ENCODE data around the gene WDR70. TPM values are rescaled to one million over a fixed set of nuclear protein-coding genes. Genes with fewer than 3 reads are reported as not detected.

WDR70 gene
- total RNA-seq, 2 donors from 2014 or later, result 26.7 to 28.6 TPM

DNA sequence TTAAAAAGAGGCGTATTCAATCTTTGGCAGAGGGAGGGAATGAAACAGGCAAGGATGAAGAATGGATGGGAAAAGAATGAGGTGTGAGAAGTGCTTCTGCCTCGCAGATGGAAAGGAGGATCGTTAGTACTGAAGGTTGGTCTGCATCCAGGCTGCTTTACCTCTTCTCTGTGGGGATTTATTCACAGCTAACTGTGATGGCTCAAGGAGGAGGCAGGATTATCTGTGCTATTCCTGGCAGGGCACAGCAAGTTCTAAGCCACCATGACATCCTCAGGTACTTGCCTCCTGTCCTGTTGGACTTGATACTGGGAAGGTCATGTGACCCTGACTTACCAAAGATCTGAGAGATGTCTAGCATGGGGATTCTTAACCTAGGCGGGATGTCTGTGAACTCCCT is 376.5 kb downstream of the WDR70 start:
- Histone ChIP-seq H3K9me3 (no peaks in the 10 kb centered on the region), H3K36me3 (no peaks in the 10 kb centered on the region), H3K27me3 (no peaks in the 10 kb centered on the region), H3K9ac (ENCODE audit: low read depth in 2 of 2, low read length in 2 of 2) (no peak overlapping the region), H3K4me1 (no peaks in the 10 kb centered on the region), H3K27ac (no peak overlapping the region), H3K4me3 (no peak overlapping the region)
- TF ChIP-seq, protein P1, sequence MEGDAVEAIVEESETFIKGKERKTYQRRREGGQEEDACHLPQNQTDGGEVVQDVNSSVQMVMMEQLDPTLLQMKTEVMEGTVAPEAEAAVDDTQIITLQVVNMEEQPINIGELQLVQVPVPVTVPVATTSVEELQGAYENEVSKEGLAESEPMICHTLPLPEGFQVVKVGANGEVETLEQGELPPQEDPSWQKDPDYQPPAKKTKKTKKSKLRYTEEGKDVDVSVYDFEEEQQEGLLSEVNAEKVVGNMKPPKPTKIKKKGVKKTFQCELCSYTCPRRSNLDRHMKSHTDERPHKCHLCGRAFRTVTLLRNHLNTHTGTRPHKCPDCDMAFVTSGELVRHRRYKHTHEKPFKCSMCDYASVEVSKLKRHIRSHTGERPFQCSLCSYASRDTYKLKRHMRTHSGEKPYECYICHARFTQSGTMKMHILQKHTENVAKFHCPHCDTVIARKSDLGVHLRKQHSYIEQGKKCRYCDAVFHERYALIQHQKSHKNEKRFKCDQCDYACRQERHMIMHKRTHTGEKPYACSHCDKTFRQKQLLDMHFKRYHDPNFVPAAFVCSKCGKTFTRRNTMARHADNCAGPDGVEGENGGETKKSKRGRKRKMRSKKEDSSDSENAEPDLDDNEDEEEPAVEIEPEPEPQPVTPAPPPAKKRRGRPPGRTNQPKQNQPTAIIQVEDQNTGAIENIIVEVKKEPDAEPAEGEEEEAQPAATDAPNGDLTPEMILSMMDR (IDR thresholded peaks at IDR 0.05), result no peak
- intact Hi-C loops (cut with DNase I), result no loop called here
- DNase-seq, result no peak

DNA sequence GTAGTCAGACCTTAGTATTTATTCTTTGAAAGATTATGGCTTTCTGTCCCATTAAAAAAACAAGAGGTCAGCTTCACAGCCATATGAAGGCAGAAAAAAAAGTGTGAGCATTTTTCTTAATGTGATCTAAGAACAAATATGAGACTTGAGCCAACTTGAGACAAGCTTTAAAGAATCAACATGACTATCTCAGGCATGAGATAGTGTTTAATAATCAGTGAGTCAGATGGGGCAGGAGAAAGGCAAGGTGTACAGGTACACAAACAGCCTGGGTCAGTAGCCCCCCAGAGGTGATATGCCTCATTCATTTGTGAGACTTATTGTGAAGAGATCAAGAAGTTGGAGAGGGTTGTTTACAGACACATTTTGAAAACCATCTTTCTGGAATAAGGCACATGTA is 377.1 kb downstream of the WDR70 start:
- DNase-seq, result no peak
- H3K9ac ChIP-seq (ENCODE audit: low read depth in 2 of 2, low read length in 2 of 2), result no peak overlapping the region
- H3K4me1 ChIP-seq, result no peaks in the 10 kb centered on the region
- H3K27ac ChIP-seq, result no peak overlapping the region
- H3K27me3 ChIP-seq, result no peaks in the 10 kb centered on the region
- intact Hi-C loops (cut with DNase I), result no loop called here
- no peaks in the 10 kb centered on the region for H3K9me3 ChIP-seq
- no peak overlapping the region for H3K4me3 ChIP-seq
- no peaks in the 10 kb centered on the region for H3K36me3 ChIP-seq
- TF ChIP-seq, protein P1 (IDR thresholded peaks at IDR 0.05), result no peak

DNA sequence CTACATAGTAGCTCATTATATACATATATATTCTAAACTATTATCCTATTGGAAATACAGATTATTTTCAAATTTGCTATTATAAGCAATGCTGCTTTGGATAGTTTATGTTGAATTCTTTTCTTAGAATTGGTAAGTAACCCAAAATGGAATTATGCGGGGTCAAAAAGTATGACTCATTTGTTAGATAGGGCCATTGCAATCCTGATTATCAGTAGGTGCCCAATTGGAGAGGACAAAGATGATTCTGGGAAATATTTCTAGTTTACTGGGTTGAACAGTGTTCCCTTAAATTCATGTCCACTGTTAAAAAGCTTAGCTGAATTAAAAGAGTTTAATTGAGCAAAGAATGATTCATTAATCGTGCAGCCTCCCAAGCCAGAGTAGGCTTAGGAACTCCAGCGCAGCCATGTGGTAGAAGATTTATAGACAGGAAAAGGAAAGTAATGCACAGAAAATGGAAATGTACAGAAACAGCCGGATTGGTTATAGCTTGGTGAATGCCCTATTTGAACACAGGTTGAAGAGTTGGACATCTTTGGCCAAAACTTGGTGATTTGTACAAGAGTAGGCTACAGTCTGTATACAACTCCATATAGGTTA is 379.0 kb downstream of the WDR70 start:
- no peaks in the 10 kb centered on the region for H3K9me3 ChIP-seq
- TF ChIP-seq, protein P1 (IDR thresholded peaks at IDR 0.05), result no peak
- no peaks in the 10 kb centered on the region for H3K36me3 ChIP-seq
- no peaks in the 10 kb centered on the region for H3K27me3 ChIP-seq
- H3K9ac ChIP-seq (ENCODE audit: low read depth in 2 of 2, low read length in 2 of 2), result no peak overlapping the region
- H3K27ac ChIP-seq, result no peak overlapping the region
- H3K4me1 ChIP-seq, result no peaks in the 10 kb centered on the region
- no peak overlapping the region for H3K4me3 ChIP-seq
- intact Hi-C loops (cut with DNase I), result no loop called here
- no peak for DNase-seq

GRCh38 chr5:37767251-37767650 is 388.1 kb downstream of the WDR70 start:
- Histone ChIP-seq H3K9ac (ENCODE audit: low read depth in 2 of 2, low read length in 2 of 2) (no peak overlapping the region), H3K27me3 (no peaks in the 10 kb centered on the region), H3K27ac (no peak overlapping the region), H3K4me1 (no peaks in the 10 kb centered on the region), H3K4me3 (no peak overlapping the region), H3K36me3 (no peaks in the 10 kb centered on the region), H3K9me3 (no peaks in the 10 kb centered on the region)
- intact Hi-C loops (cut with DNase I), result no loop called here
- DNase-seq, result no peak
- TF ChIP-seq, protein P1 (IDR thresholded peaks at IDR 0.05), result no peak

GRCh38 chr5:37767961-37768360 is 388.8 kb downstream of the WDR70 start:
- H3K9me3 ChIP-seq, result no peaks in the 10 kb centered on the region
- H3K27me3 ChIP-seq, result no peaks in the 10 kb centered on the region
- H3K27ac ChIP-seq, result no peak overlapping the region
- no peaks in the 10 kb centered on the region for H3K36me3 ChIP-seq
- DNase-seq, result no peak
- TF ChIP-seq, protein P1 (IDR thresholded peaks at IDR 0.05), result no peak
- intact Hi-C loops (cut with DNase I), result no loop called here
- no peaks in the 10 kb centered on the region for H3K4me1 ChIP-seq
- no peak overlapping the region for H3K9ac ChIP-seq (ENCODE audit: low read depth in 2 of 2, low read length in 2 of 2)
- H3K4me3 ChIP-seq, result no peak overlapping the region

Data from colonic mucosa (tissue), 4 donors.